T-helper 2 cell treated with Interferon-gamma antibody and Interleukin-4, amounts not matched to agents 100 ng/mL and 5 ng/mL, for 36 hours (primary cell): ENCODE measurements around the gene TRA2A. TPM values are rescaled to one million over a fixed set of nuclear protein-coding genes. Genes with fewer than 3 reads are reported as not detected.

Experiments used
- intact Hi-C: fragments of 100-400 bp; cut with micrococcal nuclease; formaldehyde crosslinking; loops from one replicate; pipeline ENCODE4 v1.15.1; 2023
- total RNA-seq: library from RNA; stranded (reverse); gene quantifications from 2 replicates; pipeline ENCODE4 v1.2.3, GENCODE V29; 2022

TRA2A gene
- 125 and 131 TPM in 2 replicates for total RNA-seq

- intact Hi-C loops = loop anchor here (1.0 to 10.0 kb wide), 15 partner anchors 7 to 1593 kb away; partner anchors contain the start of genes CCDC126, CYCS, FAM221A and KLHL7
Observed at GRCh38 chr7:23531794-23532489, at the start of gene TRA2A. Gene TRA2A (minus strand): TSS chr7:23531981. CDS start chr7:23531824, 157 bp downstream.

- intact Hi-C loops = loop anchor here (1.0 to 5.0 kb wide), 5 partner anchors 24 to 1095 kb away; no protein-coding TSS in a partner anchor
Observed at GRCh38 chr7:23570592-23571200, 38.9 kb upstream of the TRA2A start.

- intact Hi-C loops = no loop called here
Observed at GRCh38 chr7:23558303-23558702, 26.5 kb upstream of the TRA2A start.

GRCh38 chr7:23547662-23548061 lies 15.9 kb upstream of the TRA2A start:
- intact Hi-C loops = loop anchor here (1.0 to 2.0 kb wide), 4 partner anchors 23 to 274 kb away; no protein-coding TSS in a partner anchor

- intact Hi-C loops = loop anchor here (1.0 to 2.0 kb wide), 4 partner anchors 24 to 274 kb away; no protein-coding TSS in a partner anchor
Observed at GRCh38 chr7:23546897-23547572, 15.3 kb upstream of the TRA2A start.

- intact Hi-C loops = no loop called here
Observed at GRCh38 chr7:23545493-23545892, 13.7 kb upstream of the TRA2A start.

- intact Hi-C loops = no loop called here
Observed at GRCh38 chr7:23544913-23545354, 13.2 kb upstream of the TRA2A start.

- intact Hi-C loops = no loop called here
Observed at GRCh38 chr7:23542752-23543151, 11.0 kb upstream of the TRA2A start.

- intact Hi-C loops = loop anchor here (1.0 to 10.0 kb wide), 2 partner anchors 8 to 435 kb away; partner anchors contain the start of genes KLHL7 and TRA2A
Observed at GRCh38 chr7:23539494-23539907, 7.7 kb upstream of the TRA2A start.

GRCh38 chr7:23538301-23538700 lies 6.5 kb upstream of the TRA2A start:
- intact Hi-C loops = loop anchor here (10.0 kb wide), 1 partner anchor 434 kb away; the partner anchor contains the start of gene KLHL7

GRCh38 chr7:23533238-23533604 lies 1.4 kb upstream of the TRA2A start:
- intact Hi-C loops = loop anchor here (5.0 to 10.0 kb wide), 6 partner anchors 64 to 1289 kb away; partner anchors contain the start of genes CCDC126, KLHL7 and TOMM7

GRCh38 chr7:23532490-23533237 lies 883 bp upstream of the TRA2A start:
- intact Hi-C loops = loop anchor here (1.0 to 10.0 kb wide), 7 partner anchors 58 to 1290 kb away; partner anchors contain the start of genes CCDC126, KLHL7 and TOMM7

- intact Hi-C loops = loop anchor here (1.0 to 10.0 kb wide), 14 partner anchors 8 to 1594 kb away; partner anchors contain the start of genes CCDC126, CYCS, FAM221A and KLHL7
Observed at GRCh38 chr7:23531050-23531793, 559 bp downstream of the TRA2A start.

GRCh38 chr7:23530405-23530804 lies 1.4 kb downstream of the TRA2A start:
- intact Hi-C loops = loop anchor here (1.0 to 10.0 kb wide), 11 partner anchors 16 to 1594 kb away; partner anchors contain the start of genes CCDC126, CYCS, FAM221A and KLHL7

- intact Hi-C loops = loop anchor here (10.0 kb wide), 1 partner anchor 515 kb away; the partner anchor contains the start of gene HYCC1
Observed at GRCh38 chr7:23529262-23529859, 2.4 kb downstream of the TRA2A start.

- intact Hi-C loops = loop anchor here (10.0 kb wide), 1 partner anchor 511 kb away; the partner anchor contains the start of gene HYCC1
Observed at GRCh38 chr7:23525611-23526010, 6.2 kb downstream of the TRA2A start.

- intact Hi-C loops = loop anchor here (10.0 kb wide), 1 partner anchor 510 kb away; the partner anchor contains the start of gene HYCC1
Observed at GRCh38 chr7:23524473-23524872, 7.3 kb downstream of the TRA2A start.

GRCh38 chr7:23523486-23524075 lies 8.2 kb downstream of the TRA2A start:
- intact Hi-C loops = loop anchor here (2.0 to 10.0 kb wide), 2 partner anchors 341 to 509 kb away; partner anchors contain the start of genes HYCC1 and NUP42
